SK-N-SH treated with all-trans-retinoic acid at 6 μM for 48 hours (cell line): Measurements from ENCODE around the gene GPR176.

Experiments
- ATAC-seq: fragments of 200-7000 bp; cut with Tn5 transposase; 3 replicates; pipeline ENCODE4 v1.9.1; 2020; ENCODE audit warnings: mild to moderate bottlenecking, moderate library complexity
- ARNTL ChIP-seq: fragments of 450-650 bp; formaldehyde crosslinking; IDR thresholded peaks from 2 replicates; pipeline ENCODE4 v1.5.0; 2020; ENCODE audit warnings: low read depth, mild to moderate bottlenecking, moderate library complexity, borderline replicate concordance
- BACH2 ChIP-seq: fragments of 250-450 bp; sonication (Bioruptor Pico); IDR thresholded peaks from 2 replicates; pipeline ENCODE4 v1.9.0; 2021; ENCODE audit warnings: mild to moderate bottlenecking, borderline replicate concordance
- CREB5 ChIP-seq: fragments of 250-450 bp; sonication (Bioruptor Pico); IDR thresholded peaks from 2 replicates; pipeline ENCODE4 v1.5.1; 2020; ENCODE audit warnings: low read depth, mild to moderate bottlenecking, moderate library complexity
- CSDC2 ChIP-seq: fragments of 250-450 bp; sonication (Bioruptor Pico); IDR thresholded peaks from 2 replicates; pipeline ENCODE4 v1.5.0; 2020; ENCODE audit warnings: mild to moderate bottlenecking, moderate library complexity
- CSRNP3 ChIP-seq: fragments of 250-450 bp; sonication (Bioruptor Pico); IDR thresholded peaks from 2 replicates; pipeline ENCODE4 v1.5.1; 2021; ENCODE audit warnings: mild to moderate bottlenecking, moderate library complexity
- GLIS3 ChIP-seq: fragments of 250-450 bp; sonication (Bioruptor Pico); IDR thresholded peaks from 2 replicates; pipeline ENCODE4 v1.5.0; 2020; ENCODE audit warnings: mild to moderate bottlenecking, moderate library complexity
- ISL1 ChIP-seq: fragments of 250-450 bp; sonication (Bioruptor Pico); IDR thresholded peaks from 2 replicates; pipeline ENCODE4 v2.1.2; 2022; ENCODE audit warnings: mild to moderate bottlenecking, moderate library complexity
- OSR1 ChIP-seq: fragments of 250-450 bp; sonication (Bioruptor Pico); IDR thresholded peaks from 2 replicates; pipeline ENCODE4 v1.8.0; 2022; ENCODE audit warnings: moderate library complexity, mild to moderate bottlenecking, inconsistent platforms
- PATZ1 ChIP-seq: fragments of 250-450 bp; sonication (Bioruptor Pico); IDR thresholded peaks from 2 replicates; pipeline ENCODE4 v1.8.0; 2020; ENCODE audit warnings: mild to moderate bottlenecking, moderate library complexity, borderline replicate concordance
- PPARA ChIP-seq: fragments of 250-450 bp; sonication (Bioruptor Pico); IDR thresholded peaks from 2 replicates; pipeline ENCODE4 v1.5.0; 2020; ENCODE audit warnings: mild to moderate bottlenecking, borderline replicate concordance
- RARB ChIP-seq: fragments of 250-450 bp; sonication (Bioruptor Pico); IDR thresholded peaks from 2 replicates; pipeline ENCODE4 v1.8.0; 2021; ENCODE audit warnings: mild to moderate bottlenecking, moderate library complexity
- SNAI2 ChIP-seq: fragments of 250-450 bp; sonication (Bioruptor Pico); IDR thresholded peaks from 2 replicates; pipeline ENCODE4 v1.5.0; 2020; ENCODE audit warnings: mild to moderate bottlenecking, moderate library complexity
- TCF4 ChIP-seq: fragments of 250-450 bp; sonication (Bioruptor Pico); IDR thresholded peaks from 2 replicates; pipeline ENCODE4 v1.8.0; 2021; ENCODE audit warnings: mild to moderate bottlenecking, moderate library complexity, borderline replicate concordance
- TOX ChIP-seq: fragments of 250-450 bp; sonication (Bioruptor Pico); IDR thresholded peaks from 2 replicates; pipeline ENCODE4 v1.8.0; 2021; ENCODE audit warnings: mild to moderate bottlenecking, moderate library complexity, borderline replicate concordance
- TSHZ2 ChIP-seq: fragments of 250-450 bp; sonication (Bioruptor Pico); IDR thresholded peaks from 2 replicates; pipeline ENCODE4 v1.5.0; 2020; ENCODE audit warnings: mild to moderate bottlenecking, moderate library complexity
- ZC3H10 ChIP-seq: fragments of 250-450 bp; sonication (Bioruptor Pico); IDR thresholded peaks from 2 replicates; pipeline ENCODE4 v1.5.1; 2021; ENCODE audit warnings: mild to moderate bottlenecking, moderate library complexity
- ZFP3 ChIP-seq: fragments of 250-450 bp; sonication (Bioruptor Pico); IDR thresholded peaks from 2 replicates; pipeline ENCODE4 v1.5.0; 2020; ENCODE audit warnings: mild to moderate bottlenecking, moderate library complexity
- ZFP30 ChIP-seq: fragments of 450-650 bp; formaldehyde crosslinking; IDR thresholded peaks from 2 replicates; pipeline ENCODE4 v1.5.0; 2022; ENCODE audit warnings: mild to moderate bottlenecking, moderate library complexity
- ZNF565 ChIP-seq: fragments of 450-650 bp; formaldehyde crosslinking; conservative IDR thresholded peaks from 2 replicates; pipeline ENCODE4 v1.5.0; 2020; ENCODE audit warnings: low read depth, mild to moderate bottlenecking, moderate library complexity
- ZNF70 ChIP-seq: fragments of 450-650 bp; formaldehyde crosslinking; IDR thresholded peaks from 2 replicates; pipeline ENCODE4 v1.5.0; 2020; ENCODE audit warnings: mild to moderate bottlenecking, moderate library complexity
- TF ChIP-seq, protein P1 (sequence below): fragments of 250-450 bp; sonication (Bioruptor Pico); IDR thresholded peaks from 2 replicates; pipeline ENCODE4 v1.8.0; 2021; ENCODE audit warnings: low read depth, mild to moderate bottlenecking, moderate library complexity, borderline replicate concordance

The GPR176 gene

DNA sequence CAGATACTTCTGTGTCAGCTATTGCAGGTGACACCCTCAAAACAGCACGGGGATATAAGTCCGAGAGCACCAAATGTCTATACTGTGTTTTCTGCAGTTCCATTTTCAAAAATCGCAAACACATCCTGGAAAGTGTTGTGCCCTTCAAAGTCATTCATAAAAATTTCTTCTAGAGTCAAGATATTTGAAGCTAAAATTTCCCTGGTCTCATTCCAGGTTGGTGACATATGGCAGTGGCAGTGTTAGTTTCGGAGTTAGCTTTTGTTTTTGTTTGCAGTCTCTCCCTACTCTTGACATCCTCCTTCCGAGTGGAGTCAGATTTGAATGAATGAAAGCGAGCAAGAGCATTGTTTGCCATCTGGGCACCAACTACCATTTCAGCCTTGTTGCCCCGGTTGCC is 134.2 kb downstream of the GPR176 start:
- TF ChIP-seq CSRNP3 (CRISPR knock-in tag) = no peak
- TF ChIP-seq ZC3H10 = no peak
- TF ChIP-seq TOX = no peak
- no peak for TF ChIP-seq ZNF565 (CRISPR knock-in tag)
- TF ChIP-seq ZNF70 (CRISPR knock-in tag) = no peak
- no peak for TF ChIP-seq TSHZ2 (CRISPR knock-in tag)
- no peak for TF ChIP-seq CSDC2 (CRISPR knock-in tag)
- no peak for TF ChIP-seq ZFP3
- ATAC-seq = no peak

DNA sequence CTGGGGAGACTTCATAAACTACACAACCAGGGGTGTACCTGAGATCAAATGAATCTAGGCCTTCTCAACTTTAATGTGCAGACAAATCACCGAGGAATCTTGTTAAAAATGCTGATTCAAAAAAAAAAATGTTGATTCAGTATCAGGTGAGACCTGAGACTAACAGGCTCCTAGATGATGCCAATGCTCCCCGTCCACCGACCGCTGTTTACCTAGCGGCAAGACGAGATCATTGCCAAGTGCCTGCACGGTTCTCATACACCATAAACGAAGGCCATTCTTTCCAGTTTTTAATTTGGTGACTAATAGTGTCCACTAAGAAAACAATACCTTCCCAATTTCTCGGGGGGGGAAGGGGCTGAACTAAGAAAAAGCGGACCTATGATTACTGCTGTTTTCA is 134.9 kb downstream of the GPR176 start:
- TF ChIP-seq CREB5 (CRISPR knock-in tag) (no peak), ZFP3 (no peak), CSDC2 (CRISPR knock-in tag) (no peak), SNAI2 (CRISPR knock-in tag) (no peak), RARB (CRISPR knock-in tag) (no peak), ZNF70 (CRISPR knock-in tag) (no peak), ISL1 (CRISPR knock-in tag) (no peak), PPARA (no peak), TOX (no peak), ZFP30 (CRISPR knock-in tag) (no peak), PATZ1 (CRISPR knock-in tag) (no peak), BACH2 (CRISPR knock-in tag) (no peak), ZC3H10 (no peak), ZNF565 (CRISPR knock-in tag) (no peak), TCF4 (CRISPR knock-in tag) (no peak), GLIS3 (CRISPR knock-in tag) (no peak), ARNTL (no peak)
- TF ChIP-seq, protein P1, sequence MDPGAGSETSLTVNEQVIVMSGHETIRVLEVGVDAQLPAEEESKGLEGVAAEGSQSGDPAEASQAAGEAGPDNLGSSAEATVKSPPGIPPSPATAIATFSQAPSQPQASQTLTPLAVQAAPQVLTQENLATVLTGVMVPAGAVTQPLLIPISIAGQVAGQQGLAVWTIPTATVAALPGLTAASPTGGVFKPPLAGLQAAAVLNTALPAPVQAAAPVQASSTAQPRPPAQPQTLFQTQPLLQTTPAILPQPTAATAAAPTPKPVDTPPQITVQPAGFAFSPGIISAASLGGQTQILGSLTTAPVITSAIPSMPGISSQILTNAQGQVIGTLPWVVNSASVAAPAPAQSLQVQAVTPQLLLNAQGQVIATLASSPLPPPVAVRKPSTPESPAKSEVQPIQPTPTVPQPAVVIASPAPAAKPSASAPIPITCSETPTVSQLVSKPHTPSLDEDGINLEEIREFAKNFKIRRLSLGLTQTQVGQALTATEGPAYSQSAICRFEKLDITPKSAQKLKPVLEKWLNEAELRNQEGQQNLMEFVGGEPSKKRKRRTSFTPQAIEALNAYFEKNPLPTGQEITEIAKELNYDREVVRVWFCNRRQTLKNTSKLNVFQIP (CRISPR knock-in tag) = no peak
- no peak for ATAC-seq

DNA sequence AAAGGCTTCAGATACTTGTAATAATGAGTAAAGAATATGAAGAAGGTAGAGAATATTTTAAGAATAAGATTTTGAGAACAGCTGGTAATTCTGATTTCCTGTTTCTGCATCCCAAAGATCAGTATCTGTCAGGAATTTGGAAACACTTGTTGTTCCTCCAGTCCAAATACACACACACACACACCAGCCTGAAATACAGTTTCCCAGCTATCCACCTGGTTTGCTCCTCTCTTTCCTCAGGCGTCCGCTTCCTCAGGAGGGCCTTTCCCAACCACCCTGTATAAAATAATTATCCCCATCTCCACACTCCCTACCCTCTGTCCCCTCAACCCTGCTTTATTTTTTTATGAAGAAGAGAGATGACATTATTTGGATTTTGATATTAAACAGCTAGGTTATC is 135.4 kb downstream of the GPR176 start:
- ATAC-seq = no peak

GRCh38 chr15:39784125-39784524 is 135.9 kb downstream of the GPR176 start:
- ATAC-seq = no peak
- no peak for TF ChIP-seq PPARA
- no peak for TF ChIP-seq TCF4 (CRISPR knock-in tag)
- TF ChIP-seq TSHZ2 (CRISPR knock-in tag) = no peak
- no peak for TF ChIP-seq ZNF70 (CRISPR knock-in tag)
- TF ChIP-seq BACH2 (CRISPR knock-in tag) = no peak
- TF ChIP-seq OSR1 (CRISPR knock-in tag) = no peak
- no peak for TF ChIP-seq SNAI2 (CRISPR knock-in tag)
- no peak for TF ChIP-seq CSRNP3 (CRISPR knock-in tag)

More for the DNA sequence above, 135.4 kb downstream of the GPR176 start:
- no peak for TF ChIP-seq OSR1 (CRISPR knock-in tag)
- TF ChIP-seq BACH2 (CRISPR knock-in tag) = no peak
- TF ChIP-seq, all 23 proteins: peak for 0
